SU-DHL-6 (cell line): ENCODE measurements around the gene ANO2.

Experiments used
- EZH2phosphoT487 ChIP-seq: fragments of 200-600 bp; sonication (generic), shearing (Covaris generic); conservative IDR thresholded peaks from 2 replicates; pipeline ENCODE4 v1.6.1; 2018; ENCODE audit warnings: mild to moderate bottlenecking, antibody characterized with exemption, low read length, moderate library complexity, mixed read lengths
- TF ChIP-seq, protein P1 (sequence below): fragments of 200-600 bp; sonication (generic); IDR thresholded peaks from one replicate; pipeline ENCODE4 v1.5.1; 2017; ENCODE audit warnings: antibody characterized with exemption, mild to moderate bottlenecking, low read length, moderate library complexity; ENCODE audit not compliant: insufficient read depth, poor library complexity, severe bottlenecking

DNA sequence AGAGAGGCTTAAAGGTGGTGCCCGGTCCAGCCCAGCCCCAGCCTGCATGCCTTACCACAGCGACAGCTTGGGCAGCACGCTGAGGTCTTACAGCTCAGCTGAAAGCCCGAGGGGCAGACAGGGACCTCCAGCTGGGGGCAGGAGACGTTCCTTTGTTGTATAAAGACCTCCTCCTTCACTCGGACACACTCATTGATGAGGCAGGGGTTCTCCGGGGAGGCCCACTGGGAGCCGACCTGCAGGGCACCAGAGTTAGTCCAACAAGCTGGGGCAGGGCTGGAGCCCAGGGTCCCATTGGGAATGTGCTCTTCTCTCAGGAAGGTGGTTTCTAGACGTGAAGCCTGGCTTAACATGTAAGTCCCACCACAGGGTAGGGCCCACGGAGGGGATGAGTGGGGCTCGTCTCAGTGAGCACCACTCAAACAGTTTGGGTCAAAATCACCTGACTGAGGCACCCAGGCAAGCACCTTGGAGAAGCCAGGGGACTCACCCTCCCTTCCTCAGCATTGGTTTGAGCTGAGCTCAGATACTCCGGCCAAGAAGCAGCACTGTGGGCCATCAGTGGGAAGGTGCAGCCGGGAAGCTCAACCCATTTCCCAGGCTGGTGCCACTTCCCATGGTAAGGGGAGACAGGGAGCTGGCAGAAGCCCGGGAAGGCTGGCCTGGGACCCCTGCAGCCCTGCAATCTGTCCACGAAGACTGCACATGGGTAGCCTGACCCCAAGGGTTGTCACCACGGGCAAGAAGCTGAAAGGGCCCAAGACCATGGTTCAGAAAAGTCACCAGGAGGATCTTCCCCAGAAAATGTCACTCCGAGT is 24.3 kb upstream of the ANO2 start:
- TF ChIP-seq, protein P1, sequence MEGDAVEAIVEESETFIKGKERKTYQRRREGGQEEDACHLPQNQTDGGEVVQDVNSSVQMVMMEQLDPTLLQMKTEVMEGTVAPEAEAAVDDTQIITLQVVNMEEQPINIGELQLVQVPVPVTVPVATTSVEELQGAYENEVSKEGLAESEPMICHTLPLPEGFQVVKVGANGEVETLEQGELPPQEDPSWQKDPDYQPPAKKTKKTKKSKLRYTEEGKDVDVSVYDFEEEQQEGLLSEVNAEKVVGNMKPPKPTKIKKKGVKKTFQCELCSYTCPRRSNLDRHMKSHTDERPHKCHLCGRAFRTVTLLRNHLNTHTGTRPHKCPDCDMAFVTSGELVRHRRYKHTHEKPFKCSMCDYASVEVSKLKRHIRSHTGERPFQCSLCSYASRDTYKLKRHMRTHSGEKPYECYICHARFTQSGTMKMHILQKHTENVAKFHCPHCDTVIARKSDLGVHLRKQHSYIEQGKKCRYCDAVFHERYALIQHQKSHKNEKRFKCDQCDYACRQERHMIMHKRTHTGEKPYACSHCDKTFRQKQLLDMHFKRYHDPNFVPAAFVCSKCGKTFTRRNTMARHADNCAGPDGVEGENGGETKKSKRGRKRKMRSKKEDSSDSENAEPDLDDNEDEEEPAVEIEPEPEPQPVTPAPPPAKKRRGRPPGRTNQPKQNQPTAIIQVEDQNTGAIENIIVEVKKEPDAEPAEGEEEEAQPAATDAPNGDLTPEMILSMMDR: no peak
- no peak for TF ChIP-seq EZH2phosphoT487
